Heart right ventricle (tissue), 16 donors: ENCODE data around the gene ZAP70. TPM values are rescaled to one million over a fixed set of nuclear protein-coding genes. Genes with fewer than 3 reads are reported as not detected.

ENCODE experiments used
- ATAC-seq, 8 donors: fragments of 200-7000 bp; cut with Tn5 transposase; one replicate each; pipeline ENCODE4 v1.9.1; 2020; ENCODE audit warnings: mild to moderate bottlenecking in 8 of 8, moderate library complexity in 8 of 8, moderate number of reproducible peaks in 1 of 8
- DNase-seq, 2 donors: peaks; one replicate each; pipeline ENCODE4 v3.0.0-alpha.2; 2020
- H3K27ac ChIP-seq, 10 donors: fragments of 200-600 bp; sonication (generic) in 2 of 10; one replicate each; pipeline versions ENCODE4 v1.5.0 to v1.8.0; 2020 to 2022; ENCODE audit warnings: mild to moderate bottlenecking in 3 of 10
- H3K27me3 ChIP-seq, 7 donors: fragments of 200-600 bp; one replicate each; pipeline ENCODE4 v1.8.0; 2021 to 2022; ENCODE audit warnings: mild to moderate bottlenecking in 2 of 7
- H3K36me3 ChIP-seq, 9 donors: fragments of 200-600 bp; sonication (generic) in 1 of 9; one replicate each; pipeline versions ENCODE4 v1.5.0 to v1.8.0; 2020 to 2022; ENCODE audit warnings: mild to moderate bottlenecking in 2 of 9
- H3K4me1 ChIP-seq, 9 donors: fragments of 200-600 bp; sonication (generic) in 1 of 9; one replicate each; pipeline versions ENCODE4 v1.5.0 to v1.8.0; 2020 to 2022; ENCODE audit warnings: mild to moderate bottlenecking in 4 of 9
- H3K4me3 ChIP-seq, 10 donors: fragments of 200-600 bp; sonication (generic) in 2 of 10; one replicate each; pipeline versions ENCODE4 v1.5.0 to v1.8.0; 2020 to 2022; ENCODE audit warnings: mild to moderate bottlenecking in 7 of 10, moderate library complexity in 2 of 10
- H3K9me3 ChIP-seq, 11 donors: fragments of 200-600 bp in 10 of 11; sonication (generic) in 2 of 11; one replicate each; pipeline versions ENCODE4 v1.5.0 to v1.8.0; 2013 to 2022; ENCODE audit warnings: mild to moderate bottlenecking in 2 of 11, control low read depth in 1 of 11, moderate library complexity in 1 of 11
- WGBS, 2 donors: extraction: QIAGEN DNeasy Blood & Tissue Kit; methylation state at CpG; one replicate each; pipeline ENCODE4 v1.1.7; 2013; ENCODE audit warnings: inconsistent platforms in 1 of 2; 5-methylcytosine and 5-hydroxymethylcytosine counted together
- intact Hi-C, 10 donors: fragments of 100-400 bp; cut with DNase I; formaldehyde crosslinking; loops; one replicate each; pipeline versions ENCODE4 v1.11.1 to v1.14.2; 2022
- polyA plus RNA-seq, 2 donors: library from polyadenylated mRNA; stranded (reverse); fragments of 200-250 nt; gene quantifications; one replicate each; pipeline ENCODE4 v1.2.3, GENCODE V29; 2013
- total RNA-seq, 10 donors: library from RNA; stranded (reverse); fragmentation: NEBNext Ultra II Directional in 3 of 10; extraction: Animal tissue kit (Norgen Biotek cat#: 25700) in 3 of 10; gene quantifications; one replicate each; pipeline versions ENCODE4 v1.2.1 to v1.2.4, GENCODE V29; 2021 to 2023
- TF ChIP-seq, protein P1 (sequence below), 9 donors: fragments of 200-600 bp; sonication (generic) in 2 of 9; IDR thresholded peaks; one replicate each; pipeline versions ENCODE4 v1.5.0 to v1.8.0; 2021 to 2022; ENCODE audit warnings: antibody characterized with exemption in 9 of 9, mild to moderate bottlenecking in 5 of 9, moderate library complexity in 1 of 9
- donor health status: Arrhythmogenic right ventricular cardiomyopathy.
- donor health status: ischemic (EF 13 %, LVEDD 7.1; RV severe dilation, severe dysfunction).
- donor health status: healthy with polysubstance abuse.
- donor health status: DM: no; HTN: yes; CAD: no.
- donor health status: DM: no; HTN: no; CAD: no.
- donor health status: ischemic (EF 25% LVEDD 6.9; RV normal size, moderate dysfunction).
- donor health status: ischemic (EF 25% LVEDD 5.7; RV mildly dilated, moderate dysfunction).
- donor health status: healthy.
- donor health status: DM: yes; HTN: yes; CAD: no.
- donor health status: Ischemic cardiomyopathy.
- donor health status: ischemic (EF 35%, LVEDD 5.7; RV mildly dilated, moderate dysfunction).
- donor health status: nonischemic (EF 11% LVEDD 7.7; RV severe dilation, severe dysfunction).
- donor health status: DM: yes; HTN: yes; CAD: no.
- donor health status: PGD.
- donor health status: ischemic (EF 29% LVEDD 5.4; RV normal size, mild dysfunction).
- donor health status: nonischemic (EF 23%, LVEDD 6.1; RV moderate dilation, normal function).

ZAP70 gene
- total and polyA plus RNA-seq, 12 donors: 0.42 to 8.7 (median 0.67) TPM

DNA sequence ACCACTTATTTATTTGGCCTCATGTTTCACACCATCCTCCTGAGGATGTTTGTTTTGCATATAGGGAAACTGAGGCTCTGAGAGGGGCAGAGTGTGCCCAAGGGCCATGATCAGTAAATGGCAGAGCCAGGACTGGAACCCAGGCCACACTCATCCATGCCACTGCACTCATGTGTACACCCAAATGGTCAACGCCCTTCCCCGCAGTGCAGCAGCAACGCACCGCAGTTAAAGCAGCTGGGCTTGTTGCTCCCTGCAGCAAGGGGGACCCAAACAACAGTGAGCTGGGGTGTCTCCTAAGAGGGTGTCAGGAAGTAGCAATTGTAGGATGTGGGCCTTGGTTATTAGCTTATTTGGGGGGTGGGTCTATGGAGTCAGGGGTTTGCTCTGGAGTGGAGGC lies 36.6 kb downstream of the ZAP70 start:
- H3K9me3 ChIP-seq: no peaks in the 10 kb centered on the region
- ATAC-seq (no peak), DNase-seq (no peak)
- TF ChIP-seq, protein P1, sequence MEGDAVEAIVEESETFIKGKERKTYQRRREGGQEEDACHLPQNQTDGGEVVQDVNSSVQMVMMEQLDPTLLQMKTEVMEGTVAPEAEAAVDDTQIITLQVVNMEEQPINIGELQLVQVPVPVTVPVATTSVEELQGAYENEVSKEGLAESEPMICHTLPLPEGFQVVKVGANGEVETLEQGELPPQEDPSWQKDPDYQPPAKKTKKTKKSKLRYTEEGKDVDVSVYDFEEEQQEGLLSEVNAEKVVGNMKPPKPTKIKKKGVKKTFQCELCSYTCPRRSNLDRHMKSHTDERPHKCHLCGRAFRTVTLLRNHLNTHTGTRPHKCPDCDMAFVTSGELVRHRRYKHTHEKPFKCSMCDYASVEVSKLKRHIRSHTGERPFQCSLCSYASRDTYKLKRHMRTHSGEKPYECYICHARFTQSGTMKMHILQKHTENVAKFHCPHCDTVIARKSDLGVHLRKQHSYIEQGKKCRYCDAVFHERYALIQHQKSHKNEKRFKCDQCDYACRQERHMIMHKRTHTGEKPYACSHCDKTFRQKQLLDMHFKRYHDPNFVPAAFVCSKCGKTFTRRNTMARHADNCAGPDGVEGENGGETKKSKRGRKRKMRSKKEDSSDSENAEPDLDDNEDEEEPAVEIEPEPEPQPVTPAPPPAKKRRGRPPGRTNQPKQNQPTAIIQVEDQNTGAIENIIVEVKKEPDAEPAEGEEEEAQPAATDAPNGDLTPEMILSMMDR (IDR thresholded peaks at IDR 0.05): no peak
- WGBS, 2 donors: 98% methylated on average over 4 of the region's 4 CpGs
- peaks cover 0 to 38% (median 0%) of the 10 kb centered on the region in 9 donors for H3K36me3 ChIP-seq
- H3K27me3 ChIP-seq: no peaks in the 10 kb centered on the region
- no peak overlapping the region for H3K27ac ChIP-seq
- intact Hi-C loops: loop anchor here in 1 of 10 donors (5.0 kb wide), 1 partner anchor 38 kb away; the partner anchor contains the start of gene ZAP70
- H3K4me1 ChIP-seq: peaks cover 0 to 47% (median 17%) of the 10 kb centered on the region in 9 donors
- H3K4me3 ChIP-seq: no peak overlapping the region

- Histone ChIP-seq H3K4me1 (peaks cover 0 to 62% (median 20%) of the 10 kb centered on the region in 9 donors), H3K4me3 (no peak overlapping the region), H3K27ac (peak overlapping the region in 2 of 10 donors; percentile 30 to 39), H3K27me3 (no peaks in the 10 kb centered on the region), H3K36me3 (peaks cover 0 to 55% (median 8%) of the 10 kb centered on the region in 9 donors), H3K9me3 (no peaks in the 10 kb centered on the region)
- TF ChIP-seq, protein P1 (IDR thresholded peaks at IDR 0.05): no peak
- WGBS, 2 donors: 19 to 34% methylated on average over 3 of the region's 3 CpGs
- DNase-seq (no peak), ATAC-seq (peak in 7 of 8 donors; percentile 16 to 79 (median 69))
- intact Hi-C loops: loop anchor here in 1 of 10 donors (5.0 kb wide), 1 partner anchor 39 kb away; the partner anchor contains the start of gene ZAP70
These were observed 38.4 kb downstream of the ZAP70 start for GRCh38 chr2:97751752-97752151.

- no peak for ATAC-seq
- H3K36me3 ChIP-seq: peaks cover 0 to 64% (median 17%) of the 10 kb centered on the region in 9 donors
These were observed 39.3 kb downstream of the ZAP70 start for GRCh38 chr2:97752342-97753334.

More at GRCh38 chr2:97752342-97753334, 39.3 kb downstream of the ZAP70 start:
- Histone ChIP-seq H3K4me3 (no peak overlapping the region), H3K27me3 (no peaks in the 10 kb centered on the region), H3K4me1 (peaks cover 0 to 56% (median 20%) of the 10 kb centered on the region in 9 donors), H3K27ac (peak overlapping the region in 2 of 10 donors; percentile 30 to 39), H3K9me3 (no peaks in the 10 kb centered on the region)
- no peak for DNase-seq
- 94% methylated on average over 3 of the region's 3 CpGs for WGBS, 2 donors
- intact Hi-C loops: loop anchor here in 1 of 10 donors (5.0 kb wide), 1 partner anchor 40 kb away; the partner anchor contains the start of gene ZAP70
- TF ChIP-seq, protein P1 (IDR thresholded peaks at IDR 0.05): no peak
